Nephron (organoid): ENCODE results near the gene CACNA1C.

Experiments used
- H3K27ac Mint-ChIP-seq, 3 experiments: 2 replicates each; pipeline ENCODE4 v1.8.0; 2020; ENCODE audit warnings: mixed read lengths in 3 of 3, mild to moderate bottlenecking in 2 of 3, moderate library complexity in 1 of 3
- H3K27me3 Mint-ChIP-seq: 2 replicates; pipeline ENCODE4 v1.8.0; 2021; ENCODE audit warnings: low read depth, mild to moderate bottlenecking, moderate library complexity, mixed read lengths
- H3K36me3 Mint-ChIP-seq: 2 replicates; pipeline ENCODE4 v1.8.0; 2020; ENCODE audit warnings: low read depth, mixed read lengths
- H3K4me1 Mint-ChIP-seq: 2 replicates; pipeline ENCODE4 v1.8.0; 2020; ENCODE audit warnings: mixed read lengths
- H3K4me3 Mint-ChIP-seq, 3 experiments: 2 replicates each; pipeline ENCODE4 v1.8.0; 2020; ENCODE audit warnings: mild to moderate bottlenecking in 3 of 3, mixed read lengths in 3 of 3, moderate library complexity in 2 of 3
- H3K9me3 Mint-ChIP-seq: 2 replicates; pipeline ENCODE4 v1.8.0; 2020; ENCODE audit warnings: mixed read lengths
- CTCF ChIP-seq, 3 experiments: fragments of 200-600 bp; sonication (generic); IDR thresholded peaks; one replicate each; pipeline ENCODE4 v1.5.0; 2021; ENCODE audit warnings: antibody characterized with exemption in 3 of 3; ENCODE audit not compliant: unreplicated experiment in 3 of 3

The CACNA1C gene

GRCh38 chr12:2412305-2412643, 359.5 kb downstream of the CACNA1C start:
- Mint-ChIP-seq H3K9me3 (no peaks in the 10 kb centered on the region), H3K4me1 (no peaks in the 10 kb centered on the region), H3K27me3 (no peaks in the 10 kb centered on the region), H3K36me3 (no peaks in the 10 kb centered on the region), H3K4me3 (no peak overlapping the region), H3K27ac (no peak overlapping the region)
- TF ChIP-seq CTCF (IDR thresholded peaks at IDR 0.05; ENCODE audit: unreplicated experiment in 3 of 3): no peak

GRCh38 chr12:2413301-2413700, 360.5 kb downstream of the CACNA1C start:
- Mint-ChIP-seq H3K27me3 (no peaks in the 10 kb centered on the region), H3K4me3 (no peak overlapping the region), H3K36me3 (no peaks in the 10 kb centered on the region), H3K4me1 (no peaks in the 10 kb centered on the region), H3K27ac (no peak overlapping the region), H3K9me3 (no peaks in the 10 kb centered on the region)
- TF ChIP-seq CTCF (IDR thresholded peaks at IDR 0.05; ENCODE audit: unreplicated experiment in 3 of 3): no peak

GRCh38 chr12:2413999-2414792, 361.4 kb downstream of the CACNA1C start:
- H3K36me3 Mint-ChIP-seq: no peaks in the 10 kb centered on the region
- no peak overlapping the region for H3K4me3 Mint-ChIP-seq
- no peak for TF ChIP-seq CTCF (IDR thresholded peaks at IDR 0.05; ENCODE audit: unreplicated experiment in 3 of 3)
- no peaks in the 10 kb centered on the region for H3K27me3 Mint-ChIP-seq
- no peaks in the 10 kb centered on the region for H3K4me1 Mint-ChIP-seq
- H3K27ac Mint-ChIP-seq: no peak overlapping the region
- no peaks in the 10 kb centered on the region for H3K9me3 Mint-ChIP-seq

GRCh38 chr12:2414810-2415567, 362.2 kb downstream of the CACNA1C start:
- no peaks in the 10 kb centered on the region for H3K27me3 Mint-ChIP-seq
- TF ChIP-seq CTCF (IDR thresholded peaks at IDR 0.05; ENCODE audit: unreplicated experiment in 3 of 3): no peak
- no peaks in the 10 kb centered on the region for H3K4me1 Mint-ChIP-seq
- H3K27ac Mint-ChIP-seq: no peak overlapping the region
- no peaks in the 10 kb centered on the region for H3K9me3 Mint-ChIP-seq
- no peaks in the 10 kb centered on the region for H3K36me3 Mint-ChIP-seq
- H3K4me3 Mint-ChIP-seq: no peak overlapping the region

GRCh38 chr12:2415568-2415944, 362.8 kb downstream of the CACNA1C start:
- H3K36me3 Mint-ChIP-seq: no peaks in the 10 kb centered on the region
- TF ChIP-seq CTCF (IDR thresholded peaks at IDR 0.05; ENCODE audit: unreplicated experiment in 3 of 3): no peak
- H3K27me3 Mint-ChIP-seq: no peaks in the 10 kb centered on the region

More at GRCh38 chr12:2415568-2415944, 362.8 kb downstream of the CACNA1C start:
- Mint-ChIP-seq H3K27ac (no peak overlapping the region), H3K9me3 (no peaks in the 10 kb centered on the region), H3K4me1 (no peaks in the 10 kb centered on the region), H3K4me3 (no peak overlapping the region)
